Measurements from ENCODE around the gene PAX2.

- TF ChIP-seq KDM1A (IDR thresholded peaks at IDR 0.05; ENCODE audit: low read depth): no peak
- TF ChIP-seq NPAS2 (CRISPR knock-in tag; IDR thresholded peaks at IDR 0.05; ENCODE audit: borderline replicate concordance): no peak
These were observed 74.0 kb downstream of the PAX2 start for GRCh38 chr10:100819424-100819823.

Data from A549 (cell line).